ENCODE measurements around the gene WDFY4. TPM values are rescaled to one million over a fixed set of nuclear protein-coding genes. Genes with fewer than 3 reads are reported as not detected.

WDFY4 gene
- total and polyA plus RNA-seq, 4 experiments from 2014 or later, result 0.29 to 1.00 (median 0.81) TPM; not detected in 1

DNA sequence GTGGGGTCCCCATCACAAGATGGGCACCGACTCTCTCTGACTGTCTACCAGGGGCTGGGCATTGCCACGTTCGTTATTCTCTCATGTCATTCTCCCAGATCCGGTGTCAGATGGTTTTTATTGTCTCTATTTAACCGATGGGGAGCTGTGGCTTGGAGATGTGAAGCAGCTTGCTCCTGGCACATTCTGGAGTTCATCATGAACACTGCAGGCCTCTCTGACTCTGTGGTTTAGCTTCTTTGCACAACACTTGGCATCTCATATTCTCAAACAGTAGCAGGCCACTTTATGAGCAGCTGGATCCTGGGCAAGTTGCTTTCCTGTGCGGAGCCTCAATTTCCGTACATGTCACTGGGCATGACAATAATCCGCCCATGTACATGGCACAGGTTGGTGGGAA lies 135.1 kb downstream of the WDFY4 start:
- H3K27me3 Mint-ChIP-seq, result peaks cover 5 to 7% of the 10 kb centered on the region in 2 donors
- intact Hi-C loops (cut with micrococcal nuclease), result no loop called here
- POLR2A ChIA-PET (ENCODE audit: partially characterized antibody), result no interaction called here

DNA sequence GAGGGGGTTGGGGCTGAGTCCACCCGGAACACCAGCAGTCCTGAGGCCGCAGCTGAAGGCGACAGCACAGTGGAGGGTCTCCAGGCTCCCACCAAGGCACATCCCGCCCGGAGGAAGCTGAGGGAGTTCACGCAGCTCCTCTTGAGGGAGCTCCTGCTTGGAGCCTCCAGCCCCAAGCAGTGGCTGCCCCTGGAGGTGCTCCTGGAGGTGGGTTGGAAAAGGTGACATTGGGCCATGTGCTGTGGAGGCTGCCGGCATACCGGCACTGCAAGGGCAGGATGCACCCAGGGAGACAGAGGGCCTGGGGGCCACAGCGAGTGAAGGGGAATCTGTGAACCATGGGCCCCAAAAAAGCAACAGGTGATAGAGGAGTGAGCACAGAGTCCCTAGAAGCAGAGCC lies 135.6 kb downstream of the WDFY4 start:
- Histone ChIP-seq H3K4me3 (ENCODE audit: low read length in 2 of 2) (no peak overlapping the region), H3K9me3 (ENCODE audit: control insufficient read depth in 1 of 2, low read length in 2 of 2) (no peaks in the 10 kb centered on the region), H3K36me3 (ENCODE audit: insufficient read depth, low read length) (no peaks in the 10 kb centered on the region), H3K4me1 (ENCODE audit: insufficient read depth, low read length) (no peaks in the 10 kb centered on the region), H3K27ac (ENCODE audit: low read depth, low read length) (no peak overlapping the region), H3K27me3 (ENCODE audit: insufficient read depth, low read length) (no peaks in the 10 kb centered on the region)
- ChIA-PET POLR2A (ENCODE audit: partially characterized antibody) (no interaction called here), CTCF (ENCODE audit: partially characterized antibody) (no interaction called here)
- DNase-seq, result no peak
- intact Hi-C loops (cut with micrococcal nuclease), result no loop called here
- Mint-ChIP-seq H3K27ac (no peak overlapping the region), H3K36me3 (no peaks in the 10 kb centered on the region), H3K4me1 (peaks cover 0 to 5% (median 0%) of the 10 kb centered on the region in 4 donors), H3K27me3 (peaks cover 5 to 7% of the 10 kb centered on the region in 2 donors), H3K9me3 (peaks cover 0 to 3% (median 0%) of the 10 kb centered on the region in 8 donors), H3K4me3 (no peak overlapping the region)

More for the DNA sequence above, 135.1 kb downstream of the WDFY4 start:
- no peak overlapping the region for H3K4me3 Mint-ChIP-seq
- H3K27me3 ChIP-seq (ENCODE audit: insufficient read depth, low read length), result no peaks in the 10 kb centered on the region
- no peak overlapping the region for H3K4me3 ChIP-seq (ENCODE audit: low read length in 2 of 2)
- no peaks in the 10 kb centered on the region for H3K36me3 Mint-ChIP-seq
- H3K27ac Mint-ChIP-seq, result no peak overlapping the region
- H3K4me1 Mint-ChIP-seq, result peaks cover 0 to 5% (median 0%) of the 10 kb centered on the region in 4 donors
- H3K9me3 Mint-ChIP-seq, result no peaks in the 10 kb centered on the region
- H3K9me3 ChIP-seq (ENCODE audit: control insufficient read depth in 1 of 2, low read length in 2 of 2), result no peaks in the 10 kb centered on the region
- no peaks in the 10 kb centered on the region for H3K36me3 ChIP-seq (ENCODE audit: insufficient read depth, low read length)
- H3K27ac ChIP-seq (ENCODE audit: low read depth, low read length), result no peak overlapping the region
- CTCF ChIA-PET (ENCODE audit: partially characterized antibody), result no interaction called here
- H3K4me1 ChIP-seq (ENCODE audit: insufficient read depth, low read length), result no peaks in the 10 kb centered on the region
- no peak for DNase-seq

DNA sequence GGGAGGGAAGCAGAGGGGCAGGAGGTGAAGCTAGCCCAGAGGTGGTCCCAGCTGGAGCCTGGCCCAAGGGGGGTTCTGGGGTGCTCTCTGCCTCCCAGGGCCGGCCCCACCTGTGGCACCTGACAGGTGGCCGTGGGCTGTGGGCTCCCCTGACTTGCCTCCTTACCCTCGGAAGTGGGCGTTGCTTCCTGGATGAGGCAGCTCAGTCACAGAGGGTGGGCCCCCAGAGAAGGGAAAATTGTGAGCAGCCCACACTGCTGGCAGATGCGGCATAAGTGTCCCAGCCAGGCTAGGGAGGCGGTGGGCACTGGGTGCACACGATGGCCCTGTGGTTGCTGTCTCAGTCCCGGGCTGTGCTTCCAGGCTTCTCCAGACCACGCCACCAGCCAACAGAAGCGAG lies 136.0 kb downstream of the WDFY4 start:
- H3K4me3 Mint-ChIP-seq, result no peak overlapping the region
- no peaks in the 10 kb centered on the region for H3K9me3 ChIP-seq (ENCODE audit: control insufficient read depth in 1 of 2, low read length in 2 of 2)
- H3K36me3 ChIP-seq (ENCODE audit: insufficient read depth, low read length), result no peaks in the 10 kb centered on the region
- no peaks in the 10 kb centered on the region for H3K27me3 ChIP-seq (ENCODE audit: insufficient read depth, low read length)
- no peaks in the 10 kb centered on the region for H3K36me3 Mint-ChIP-seq
- no peak overlapping the region for H3K4me3 ChIP-seq (ENCODE audit: low read length in 2 of 2)
- H3K27ac ChIP-seq (ENCODE audit: low read depth, low read length), result no peak overlapping the region
- H3K27me3 Mint-ChIP-seq, result peaks cover 5 to 7% of the 10 kb centered on the region in 2 donors
- DNase-seq, result no peak
- H3K9me3 Mint-ChIP-seq, result peaks cover 0 to 3% (median 0%) of the 10 kb centered on the region in 8 donors
- ChIA-PET CTCF (ENCODE audit: partially characterized antibody) (no interaction called here), POLR2A (ENCODE audit: partially characterized antibody) (no interaction called here)
- intact Hi-C loops (cut with micrococcal nuclease), result no loop called here
- no peak overlapping the region for H3K27ac Mint-ChIP-seq
- peaks cover 0 to 5% (median 0%) of the 10 kb centered on the region in 4 donors for H3K4me1 Mint-ChIP-seq
- no peaks in the 10 kb centered on the region for H3K4me1 ChIP-seq (ENCODE audit: insufficient read depth, low read length)

DNA sequence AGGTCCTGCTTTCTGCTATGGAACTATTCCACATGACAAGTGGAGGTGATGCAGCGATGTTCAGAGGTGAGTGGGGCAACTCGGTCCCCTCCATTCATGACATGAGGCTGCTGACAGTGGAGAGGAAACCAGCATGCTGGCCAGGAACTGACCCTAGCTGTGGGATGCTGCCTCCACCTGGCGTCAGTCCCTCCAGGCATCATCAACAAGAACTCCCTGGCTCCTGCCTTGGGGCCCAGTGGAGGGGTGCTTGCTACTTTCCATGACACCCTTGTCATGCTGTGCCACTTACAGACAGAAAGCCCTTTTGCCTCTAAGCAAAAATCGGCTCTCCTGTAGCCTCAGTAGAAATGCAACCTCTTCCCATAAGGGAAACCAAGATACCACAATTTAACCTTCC lies 136.4 kb downstream of the WDFY4 start:
- POLR2A ChIA-PET (ENCODE audit: partially characterized antibody), result no interaction called here
- peaks cover 0 to 3% (median 0%) of the 10 kb centered on the region in 8 donors for H3K9me3 Mint-ChIP-seq
- H3K4me3 Mint-ChIP-seq, result no peak overlapping the region
- peaks cover 5 to 7% of the 10 kb centered on the region in 2 donors for H3K27me3 Mint-ChIP-seq
- Histone ChIP-seq H3K27me3 (ENCODE audit: insufficient read depth, low read length) (no peaks in the 10 kb centered on the region), H3K36me3 (ENCODE audit: insufficient read depth, low read length) (no peaks in the 10 kb centered on the region), H3K4me3 (ENCODE audit: low read length in 2 of 2) (no peak overlapping the region), H3K27ac (ENCODE audit: low read depth, low read length) (no peak overlapping the region), H3K9me3 (ENCODE audit: control insufficient read depth in 1 of 2, low read length in 2 of 2) (no peaks in the 10 kb centered on the region), H3K4me1 (ENCODE audit: insufficient read depth, low read length) (no peaks in the 10 kb centered on the region)
- intact Hi-C loops (cut with micrococcal nuclease), result no loop called here
- H3K27ac Mint-ChIP-seq, result no peak overlapping the region
- H3K36me3 Mint-ChIP-seq, result no peaks in the 10 kb centered on the region
- no peak for DNase-seq
- H3K4me1 Mint-ChIP-seq, result peaks cover 0 to 5% (median 0%) of the 10 kb centered on the region in 4 donors
- CTCF ChIA-PET (ENCODE audit: partially characterized antibody), result no interaction called here

DNA sequence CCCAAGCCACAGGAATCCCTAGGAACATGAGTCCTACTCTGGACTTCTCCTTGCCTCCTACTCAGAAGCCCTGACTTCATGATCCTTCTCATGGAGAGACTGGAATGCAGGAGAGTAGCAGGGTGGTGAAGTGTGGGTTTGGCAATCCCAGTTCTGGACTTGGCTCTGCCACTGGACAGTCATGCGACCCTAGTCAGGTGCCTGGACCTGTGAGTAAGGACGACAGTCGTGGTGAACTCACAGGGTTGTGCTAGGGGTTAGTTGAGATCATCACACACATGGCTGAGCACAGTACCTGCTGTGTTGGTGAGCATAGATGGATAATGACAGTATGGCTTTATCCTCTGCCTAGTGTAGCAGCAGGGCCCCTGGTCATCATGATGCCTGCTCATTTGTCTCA lies 137.0 kb downstream of the WDFY4 start:
- no peak overlapping the region for H3K4me3 ChIP-seq (ENCODE audit: low read length in 2 of 2)
- peaks cover 0 to 3% (median 0%) of the 10 kb centered on the region in 8 donors for H3K9me3 Mint-ChIP-seq
- H3K36me3 ChIP-seq (ENCODE audit: insufficient read depth, low read length), result no peaks in the 10 kb centered on the region
- no peak overlapping the region for H3K4me3 Mint-ChIP-seq
- H3K27ac Mint-ChIP-seq, result no peak overlapping the region
- H3K4me1 ChIP-seq (ENCODE audit: insufficient read depth, low read length), result no peaks in the 10 kb centered on the region
- CTCF ChIA-PET (ENCODE audit: partially characterized antibody), result no interaction called here
- H3K4me1 Mint-ChIP-seq, result peaks cover 0 to 5% (median 0%) of the 10 kb centered on the region in 4 donors
- no peaks in the 10 kb centered on the region for H3K27me3 ChIP-seq (ENCODE audit: insufficient read depth, low read length)
- POLR2A ChIA-PET (ENCODE audit: partially characterized antibody), result no interaction called here
- DNase-seq, result no peak
- H3K36me3 Mint-ChIP-seq, result no peaks in the 10 kb centered on the region
- intact Hi-C loops (cut with micrococcal nuclease), result no loop called here
- no peak overlapping the region for H3K27ac ChIP-seq (ENCODE audit: low read depth, low read length)
- peaks cover 3 to 6% of the 10 kb centered on the region in 2 donors for H3K27me3 Mint-ChIP-seq
- H3K9me3 ChIP-seq (ENCODE audit: control insufficient read depth in 1 of 2, low read length in 2 of 2), result no peaks in the 10 kb centered on the region

DNA sequence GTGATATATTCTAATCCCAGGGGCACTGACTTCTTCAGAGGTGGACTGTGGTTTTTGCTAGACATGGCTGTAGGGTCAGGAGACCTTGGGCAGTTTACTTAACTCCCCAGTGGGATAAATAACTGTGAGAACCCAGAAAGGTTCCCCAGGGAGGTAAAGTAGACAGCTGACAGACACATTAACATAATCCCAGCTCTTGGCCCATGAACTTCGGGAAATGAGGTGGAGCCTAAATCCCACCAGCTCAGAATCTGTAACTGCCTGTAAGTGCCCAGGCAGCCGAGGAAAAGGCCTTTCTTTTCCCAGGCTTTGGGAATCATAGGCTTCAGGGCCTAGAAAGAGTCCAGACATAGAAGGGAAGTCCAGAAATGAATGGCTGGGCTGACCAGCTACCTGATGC lies 149.0 kb downstream of the WDFY4 start:
- intact Hi-C loops (cut with micrococcal nuclease), result no loop called here
- no peaks in the 10 kb centered on the region for H3K27me3 ChIP-seq (ENCODE audit: insufficient read depth, low read length)
- H3K27ac Mint-ChIP-seq, result no peak overlapping the region
- H3K4me1 ChIP-seq (ENCODE audit: insufficient read depth, low read length), result no peaks in the 10 kb centered on the region
- no peaks in the 10 kb centered on the region for H3K36me3 ChIP-seq (ENCODE audit: insufficient read depth, low read length)
- no peak overlapping the region for H3K27ac ChIP-seq (ENCODE audit: low read depth, low read length)
- POLR2A ChIA-PET (ENCODE audit: partially characterized antibody), result no interaction called here
- CTCF ChIA-PET (ENCODE audit: partially characterized antibody), result no interaction called here
- H3K9me3 Mint-ChIP-seq, result peaks cover 0 to 11% (median 2%) of the 10 kb centered on the region in 8 donors
- H3K4me3 Mint-ChIP-seq, result no peak overlapping the region
- no peaks in the 10 kb centered on the region for H3K4me1 Mint-ChIP-seq
- no peak overlapping the region for H3K4me3 ChIP-seq (ENCODE audit: low read length in 2 of 2)
- no peaks in the 10 kb centered on the region for H3K36me3 Mint-ChIP-seq
- no peaks in the 10 kb centered on the region for H3K9me3 ChIP-seq (ENCODE audit: control insufficient read depth in 1 of 2, low read length in 2 of 2)
- peaks cover 8 to 19% of the 10 kb centered on the region in 2 donors for H3K27me3 Mint-ChIP-seq
- no peak for DNase-seq

DNA sequence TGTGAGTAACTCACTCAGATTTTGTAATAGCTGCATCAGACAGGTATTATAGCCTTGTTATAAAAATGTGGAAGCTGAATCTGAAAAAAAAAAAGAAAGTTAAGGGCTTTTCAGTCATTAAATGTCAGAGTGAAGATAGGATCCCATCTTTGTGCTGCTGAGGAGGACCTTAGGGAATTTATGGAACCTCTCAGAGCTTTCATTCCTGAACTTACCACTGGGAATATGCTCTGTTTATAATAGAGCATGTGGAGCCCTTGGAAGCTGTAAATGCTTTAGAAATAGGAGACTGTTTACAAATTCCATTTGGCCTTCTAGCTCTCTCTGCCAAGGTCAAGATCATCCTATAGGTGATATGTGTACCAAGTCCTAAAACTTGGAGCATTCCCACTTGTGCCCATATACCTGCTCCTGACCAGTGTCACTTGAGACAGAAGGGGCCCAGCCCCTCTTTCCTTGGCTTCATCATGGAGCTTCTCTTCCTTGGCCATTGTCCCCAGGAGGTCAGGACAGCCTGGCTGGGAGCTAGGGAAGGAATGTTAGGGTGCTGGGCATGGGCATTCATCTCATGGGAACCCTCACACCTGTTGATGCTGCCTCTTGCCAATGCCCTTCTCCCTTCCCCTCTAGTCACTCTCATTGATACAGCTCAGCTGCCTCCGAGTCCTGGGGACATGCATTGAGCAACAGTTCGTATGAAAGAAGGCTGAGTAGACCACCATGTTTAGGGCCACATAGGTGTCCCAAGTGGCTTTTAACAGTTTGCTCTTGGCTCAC lies 149.7 kb downstream of the WDFY4 start:
- no peak overlapping the region for H3K27ac Mint-ChIP-seq
- peaks cover 5 to 19% of the 10 kb centered on the region in 2 donors for H3K27me3 Mint-ChIP-seq
- POLR2A ChIA-PET (ENCODE audit: partially characterized antibody), result no interaction called here
- Histone ChIP-seq H3K27me3 (ENCODE audit: insufficient read depth, low read length) (no peaks in the 10 kb centered on the region), H3K4me1 (ENCODE audit: insufficient read depth, low read length) (no peaks in the 10 kb centered on the region), H3K9me3 (ENCODE audit: control insufficient read depth in 1 of 2, low read length in 2 of 2) (no peaks in the 10 kb centered on the region), H3K4me3 (ENCODE audit: low read length in 2 of 2) (no peak overlapping the region), H3K27ac (ENCODE audit: low read depth, low read length) (no peak overlapping the region), H3K36me3 (ENCODE audit: insufficient read depth, low read length) (no peaks in the 10 kb centered on the region)
- H3K4me3 Mint-ChIP-seq, result no peak overlapping the region
- no peaks in the 10 kb centered on the region for H3K36me3 Mint-ChIP-seq
- peaks cover 0 to 11% (median 2%) of the 10 kb centered on the region in 8 donors for H3K9me3 Mint-ChIP-seq
- no peaks in the 10 kb centered on the region for H3K4me1 Mint-ChIP-seq
- intact Hi-C loops (cut with micrococcal nuclease), result no loop called here
- CTCF ChIA-PET (ENCODE audit: partially characterized antibody), result no interaction called here
- no peak for DNase-seq

Measured in CD4-positive, alpha-beta memory T cell (primary cell).